Measurements from ENCODE around the gene ADAMTSL5.

DNA sequence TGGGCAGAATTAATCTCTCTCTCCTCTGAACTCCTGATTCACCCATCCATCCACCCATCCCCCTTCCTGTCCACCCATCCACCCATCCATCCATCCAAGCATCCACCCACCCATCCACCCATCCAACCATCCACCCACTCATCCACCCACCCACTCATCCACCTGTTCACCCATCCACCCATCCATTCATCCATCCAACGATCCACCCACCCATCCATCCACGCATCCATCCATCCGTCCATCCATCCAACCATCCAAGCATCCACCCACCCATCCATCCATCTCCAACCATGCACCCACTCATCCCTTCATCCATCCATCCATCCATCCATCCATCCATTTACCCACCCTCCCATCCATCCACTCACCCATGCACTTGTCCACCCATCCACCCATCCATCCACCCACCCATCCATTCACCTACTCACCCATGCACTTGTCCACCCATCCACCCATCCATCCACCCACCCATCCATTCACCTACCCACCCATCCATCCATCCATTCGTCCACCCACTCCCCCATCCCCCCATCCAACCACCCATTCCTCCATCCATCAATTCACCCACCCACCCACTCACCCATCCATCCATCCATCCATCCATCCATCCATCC lies 36.6 kb upstream of the ADAMTSL5 start:
- TF ChIP-seq CTCF (IDR thresholded peaks at IDR 0.05; ENCODE audit: low read depth, low read length, missing input control) = no peak
- TF ChIP-seq FOXA1 (IDR thresholded peaks at IDR 0.05) = no peak
- no peak for TF ChIP-seq RAD21 (IDR thresholded peaks at IDR 0.05)
- no peak for TF ChIP-seq ATF3 (IDR thresholded peaks at IDR 0.05)
- TF ChIP-seq TAF1 (conservative IDR thresholded peaks at IDR 0.05) = no peak
- TF ChIP-seq SP1 (IDR thresholded peaks at IDR 0.05) = no peak
- TF ChIP-seq YY1 (IDR thresholded peaks at IDR 0.05) = no peak
- TF ChIP-seq REST (IDR thresholded peaks at IDR 0.05) = no peak
- no peak for TF ChIP-seq ZBTB33 (IDR thresholded peaks at IDR 0.05)
- TF ChIP-seq RXRA (IDR thresholded peaks at IDR 0.05) = no peak

Measured in liver (tissue), 3 donors.